HepG2 (cell line): Measurements from ENCODE around the gene GGTLC1. TPM values are rescaled to one million over a fixed set of nuclear protein-coding genes. Genes with fewer than 3 reads are reported as not detected.
A peak's percentile ranks its signal among the peaks of the same experiment; 100 is the strongest.

Source experiments
- ATAC-seq: fragments of 200-7000 bp; cut with Tn5 transposase; 3 replicates; pipeline ENCODE4 v1.9.1; 2020; ENCODE audit warnings: mild to moderate bottlenecking, moderate library complexity
- BruUV-seq: library from RNA; stranded (reverse); fragments of 400-500 nt; replicated peaks from 2 replicates; lab custom pipeline; 2021; lab: Mats Ljungman, UMichigan
- CTCF ChIA-PET: fragments of 300-600 bp; formaldehyde crosslinking; extraction: SDS; loops from one replicate; lab custom pipeline; 2021; ENCODE audit warnings: low total read pairs, inconsistent platforms, low intra/inter-chr PET ratio; lab: Yijun Ruan, JAX
- POLR2A ChIA-PET: fragments of 350-600 bp; sonication (Branson Sonifier 250); formaldehyde crosslinking; loops from one replicate; lab custom pipeline; 2020; ENCODE audit warnings: antibody characterized with exemption, inconsistent platforms; lab: Yijun Ruan, JAX
- DNase-seq: peaks from one replicate; pipeline ENCODE4 v3.0.0-alpha.2; 2015; ENCODE audit warnings: low spot score
- FAIRE-seq: peaks from 3 replicates; lab custom pipeline; 2011; peaks lifted over from hg19 to GRCh38; lab: Jason Lieb, UNC
- H2AFZ ChIP-seq: one replicate; pipeline ENCODE4 v1.6.1; 2011; ENCODE audit warnings: low read length, inconsistent platforms
- H3K27ac ChIP-seq: fragments of 300-600 bp; 3 replicates; pipeline ENCODE4 v1.8.0; 2011; ENCODE audit warnings: mixed run types, mild to moderate bottlenecking, mixed read lengths, low read length, inconsistent platforms; ENCODE audit not compliant: insufficient read depth; ENCODE audit errors: extremely low read length
- H3K27me3 ChIP-seq, 2 experiments: fragments of 200-600 bp in 1 of 2; 2 replicates in 1 of 2; 3 replicates in 1 of 2; pipeline versions ENCODE4 v1.6.0 to v1.8.0; 2011; ENCODE audit warnings: low read length in 2 of 2, mild to moderate bottlenecking in 2 of 2, moderate library complexity in 2 of 2, inconsistent platforms in 1 of 2; ENCODE audit not compliant: insufficient read depth in 2 of 2, control insufficient read depth in 1 of 2
- H3K36me3 ChIP-seq, 2 experiments: fragments of 200-600 bp in 1 of 2; replicated peaks in 1 of 2; 2 replicates in 1 of 2; 3 replicates in 1 of 2; pipeline versions ENCODE4 v1.5.1 to v1.8.0; 2011; ENCODE audit warnings: low read length in 2 of 2, inconsistent platforms in 1 of 2; ENCODE audit not compliant: insufficient read depth in 2 of 2, control insufficient read depth in 1 of 2
- H3K4me1 ChIP-seq: 2 replicates; pipeline ENCODE4 v1.5.1; 2012; ENCODE audit warnings: low read length, inconsistent platforms; ENCODE audit not compliant: insufficient read depth
- H3K4me2 ChIP-seq: 2 replicates; pipeline ENCODE4 v1.6.0; 2011; ENCODE audit warnings: low read depth, low read length, inconsistent platforms
- H3K4me3 ChIP-seq, 3 experiments: fragments of 200-600 bp in 1 of 3; sonication (generic), shearing (Covaris generic) in 1 of 3; replicated peaks in 1 of 3; 2 replicates each; pipeline ENCODE4 v1.5.1; 2011 to 2016; ENCODE audit warnings: low read length in 3 of 3, inconsistent platforms in 2 of 3, low read depth in 2 of 3, mild to moderate bottlenecking in 2 of 3, control low read depth in 1 of 3, mixed read lengths in 1 of 3; ENCODE audit not compliant: insufficient read depth in 1 of 3
- H3K79me2 ChIP-seq: one replicate; pipeline ENCODE4 v1.6.1; 2011; ENCODE audit warnings: low read length, inconsistent platforms; ENCODE audit not compliant: insufficient read depth
- H3K9ac ChIP-seq: 2 replicates; pipeline ENCODE4 v1.6.0; 2011; ENCODE audit warnings: mild to moderate bottlenecking, low read depth, low read length, inconsistent platforms; ENCODE audit not compliant: insufficient read depth
- H3K9me3 ChIP-seq: 2 replicates; pipeline ENCODE4 v1.5.1; 2012; ENCODE audit warnings: mild to moderate bottlenecking, low read length
- H4K20me1 ChIP-seq: 2 replicates; pipeline ENCODE4 v1.6.0; 2011; ENCODE audit warnings: inconsistent platforms, mild to moderate bottlenecking, low read length, moderate library complexity; ENCODE audit not compliant: insufficient read depth
- AKAP8 ChIP-seq: sonication (generic); formaldehyde crosslinking; IDR thresholded peaks from 2 replicates; pipeline ENCODE4 v1.5.1; 2020; ENCODE audit warnings: mild to moderate bottlenecking, missing genetic modification reagents
- ERF ChIP-seq: IDR thresholded peaks from 2 replicates; pipeline ENCODE4 v1.6.1; 2018; ENCODE audit warnings: missing biosample characterization, missing genetic modification reagents
- KMT2A ChIP-seq: sonication (generic); formaldehyde crosslinking; IDR thresholded peaks from 2 replicates; pipeline ENCODE4 v1.4.0; 2020; ENCODE audit warnings: missing genetic modification reagents
- MXD4 ChIP-seq: IDR thresholded peaks from 2 replicates; pipeline ENCODE4 v1.6.1; 2016; ENCODE audit warnings: mild to moderate bottlenecking, missing biosample characterization, missing genetic modification reagents
- RARA ChIP-seq: IDR thresholded peaks from 2 replicates; pipeline ENCODE4 v1.6.1; 2016; ENCODE audit warnings: missing genetic modification reagents, missing compliant biosample characterization
- RXRB ChIP-seq: IDR thresholded peaks from 2 replicates; pipeline ENCODE4 v1.6.1; 2016; ENCODE audit warnings: borderline replicate concordance, missing genetic modification reagents, missing compliant biosample characterization
- SOX6 ChIP-seq, 2 experiments: fragments of 450-650 bp in 1 of 2; sonication (generic) in 1 of 2; formaldehyde crosslinking in 1 of 2; IDR thresholded peaks; 2 replicates each; pipeline versions ENCODE4 v1.4.0 to v1.6.1; 2017 to 2020; ENCODE audit warnings: antibody characterized with exemption in 1 of 2, mild to moderate bottlenecking in 1 of 2, missing genetic modification reagents in 1 of 2
- ZNF34 ChIP-seq: sonication (generic); formaldehyde crosslinking; IDR thresholded peaks from 2 replicates; pipeline ENCODE4 v1.4.0; 2020; ENCODE audit warnings: mild to moderate bottlenecking, missing genetic modification reagents, borderline replicate concordance
- ZNF484 ChIP-seq: sonication (generic); formaldehyde crosslinking; IDR thresholded peaks from 2 replicates; pipeline ENCODE4 v1.5.1; 2020; ENCODE audit warnings: mild to moderate bottlenecking, low read depth, missing genetic modification reagents, borderline replicate concordance
- ZNF761 ChIP-seq: sonication (generic); formaldehyde crosslinking; conservative IDR thresholded peaks from 2 replicates; pipeline ENCODE4 v1.4.0; 2020; ENCODE audit warnings: mild to moderate bottlenecking, missing genetic modification reagents
- WGBS: methylation state at CpG from one replicate; pipeline ENCODE4 v1.1.6; 2017; ENCODE audit warnings: low lambda C conversion rate; 5-methylcytosine and 5-hydroxymethylcytosine counted together
- in situ Hi-C: cut with HindIII; loops from 2 replicates; pipeline ENCODE4 v1.10.0; 2017; ENCODE audit warnings: low pct_unique_long_range_greater_than_20kb; ENCODE audit not compliant: extremely low pct_ligation_motif_present
- intact Hi-C: fragments of 100-400 bp; cut with micrococcal nuclease; formaldehyde crosslinking; loops from one replicate; pipeline ENCODE4 v1.10.0; 2022; ENCODE audit not compliant: unreplicated experiment
- polyA plus RNA-seq, 8 experiments: library from polyadenylated mRNA; depleted of rRNA in 3 of 8; stranded (reverse) in 7 of 8; unstranded in 1 of 8; fragments of >200 nt; fragmentation: Illumina TruSeq in 4 of 8; extraction: Trizol in 4 of 8; gene quantifications; 2 replicates each; pipeline versions ENCODE4 v1.2.1 to v1.2.3, GENCODE V29; 2011 to 2016; ENCODE audit warnings: low read depth in 4 of 8, missing spikeins in 1 of 8, mixed read lengths in 1 of 8; ENCODE audit not compliant: insufficient read depth in 1 of 8
- total RNA-seq, 5 experiments: library from RNA; depleted of rRNA; stranded (reverse); fragments of >200 nt; fragmentation: Illumina TruSeq; extraction: Trizol; gene quantifications; 2 replicates each; pipeline ENCODE4 v1.2.3, GENCODE V29; 2016; ENCODE audit warnings: low read depth in 1 of 5
- TF ChIP-seq, protein P1 (sequence below): fragments of 450-650 bp; IDR thresholded peaks from 2 replicates; pipeline ENCODE4 v1.6.1; 2017
- TF ChIP-seq, protein P2 (sequence below): sonication (generic); formaldehyde crosslinking; IDR thresholded peaks from 2 replicates; pipeline ENCODE4 v1.4.0; 2020; ENCODE audit warnings: mild to moderate bottlenecking, missing genetic modification reagents
- TF ChIP-seq, protein P3 (sequence below): sonication (generic); formaldehyde crosslinking; IDR thresholded peaks from 2 replicates; pipeline ENCODE4 v1.4.0; 2020; ENCODE audit warnings: missing genetic modification reagents, borderline replicate concordance

GGTLC1 gene
- total and polyA plus RNA-seq, 2 of the 13 experiments (the other 11 are each of a cell fraction or from before 2014, with no cell fraction given), result not detected

DNA sequence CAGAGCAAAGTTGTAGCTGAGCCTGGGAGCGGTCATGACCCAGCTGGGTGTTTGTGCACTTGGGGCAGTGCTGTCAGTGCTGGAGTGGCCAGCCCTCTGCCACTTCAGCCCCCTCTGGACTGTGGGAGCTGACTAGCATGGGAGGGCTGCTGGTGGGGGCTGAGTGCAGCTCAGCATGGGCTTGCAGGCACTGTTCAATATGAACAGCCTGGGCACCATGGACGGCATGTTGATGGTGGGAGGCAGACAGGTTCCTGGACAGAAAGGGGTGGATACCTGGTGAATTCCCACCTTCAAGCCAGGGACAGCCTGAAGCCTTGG lies 50.5 kb downstream of the GGTLC1 start:
- Histone ChIP-seq H3K4me1 (no peaks in the 10 kb centered on the region), H3K79me2 (no peaks in the 10 kb centered on the region)
- no peak for TF ChIP-seq ZNF761
- TF ChIP-seq, protein P1, sequence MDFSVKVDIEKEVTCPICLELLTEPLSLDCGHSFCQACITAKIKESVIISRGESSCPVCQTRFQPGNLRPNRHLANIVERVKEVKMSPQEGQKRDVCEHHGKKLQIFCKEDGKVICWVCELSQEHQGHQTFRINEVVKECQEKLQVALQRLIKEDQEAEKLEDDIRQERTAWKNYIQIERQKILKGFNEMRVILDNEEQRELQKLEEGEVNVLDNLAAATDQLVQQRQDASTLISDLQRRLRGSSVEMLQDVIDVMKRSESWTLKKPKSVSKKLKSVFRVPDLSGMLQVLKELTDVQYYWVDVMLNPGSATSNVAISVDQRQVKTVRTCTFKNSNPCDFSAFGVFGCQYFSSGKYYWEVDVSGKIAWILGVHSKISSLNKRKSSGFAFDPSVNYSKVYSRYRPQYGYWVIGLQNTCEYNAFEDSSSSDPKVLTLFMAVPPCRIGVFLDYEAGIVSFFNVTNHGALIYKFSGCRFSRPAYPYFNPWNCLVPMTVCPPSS, result no peak
- TF ChIP-seq, all 625 proteins: peak for 0
- Histone ChIP-seq H3K9me3 (no peaks in the 10 kb centered on the region), H3K27me3 (no peaks in the 10 kb centered on the region), H3K27ac (no peak overlapping the region), H2AFZ (no peak overlapping the region), H3K4me2 (no peak overlapping the region), H3K36me3 (no peaks in the 10 kb centered on the region), H4K20me1 (no peaks in the 10 kb centered on the region), H3K4me3 (no peak overlapping the region), H3K9ac (no peak overlapping the region)
- WGBS, result 0% methylated on average over 2 of the region's 2 CpGs
- FAIRE-seq (no peak), DNase-seq (no peak), ATAC-seq (no peak; the same call in 1 of the 3 replicates)
- in situ Hi-C loops (loop anchor here (25.0 kb wide), 2 partner anchors 224 to 974 kb away; no protein-coding TSS in a partner anchor), intact Hi-C loops (loop anchor here (5.0 kb wide), 2 partner anchors 164 to 844 kb away; no protein-coding TSS in a partner anchor)
- POLR2A ChIA-PET, result no interaction called here
- BruUV-seq, result no TSS peak
- CTCF ChIA-PET, result interaction anchor here (2.6 to 3.1 kb wide), 2 partner anchors 59 to 163 kb away, joined by 17 to 46 read pairs; no protein-coding TSS in a partner anchor

DNA sequence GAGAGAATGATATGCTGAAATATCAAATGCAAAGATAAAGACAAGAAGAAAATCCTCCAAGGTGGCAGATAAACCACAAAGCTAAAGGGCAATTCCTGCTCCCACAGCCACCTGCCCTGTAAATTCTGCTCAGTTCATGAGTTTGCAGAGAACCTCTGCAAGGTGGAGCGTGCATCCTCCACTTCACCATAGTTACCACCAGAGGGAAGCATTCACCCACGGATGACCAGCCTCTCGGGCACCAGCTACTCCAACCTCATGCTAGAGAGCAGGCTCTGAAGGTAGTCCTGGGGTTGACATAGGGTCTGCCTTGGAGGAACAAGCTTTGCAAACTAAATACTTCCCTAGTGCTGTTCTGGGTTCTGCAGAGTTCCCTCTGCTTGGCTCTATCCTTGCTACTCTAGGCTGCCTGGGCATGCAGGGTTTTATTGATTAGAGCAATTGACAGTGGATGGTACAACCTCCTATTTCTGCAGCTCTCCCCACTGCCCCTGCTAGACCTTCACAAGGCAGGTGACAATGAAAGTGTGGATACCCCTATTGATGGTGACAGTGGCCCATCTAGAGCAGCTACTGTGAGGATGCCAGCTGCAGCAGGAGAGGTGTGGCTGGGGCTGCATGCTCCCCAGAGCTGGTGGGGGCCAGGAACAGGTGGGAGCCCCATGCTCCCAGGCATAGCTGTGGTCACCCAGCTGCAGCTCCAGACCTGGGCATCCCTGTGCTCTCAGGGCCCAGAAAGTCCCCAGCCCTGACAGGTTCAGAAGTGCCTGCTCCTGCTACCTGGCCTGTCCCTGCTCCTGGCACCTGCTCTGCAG lies 51.1 kb downstream of the GGTLC1 start:
- Histone ChIP-seq H3K4me1 (no peaks in the 10 kb centered on the region), H3K27me3 (no peaks in the 10 kb centered on the region), H3K27ac (no peak overlapping the region), H3K9me3 (no peaks in the 10 kb centered on the region), H3K36me3 (no peaks in the 10 kb centered on the region), H4K20me1 (no peaks in the 10 kb centered on the region), H3K4me3 (no peak overlapping the region), H3K4me2 (no peak overlapping the region), H3K79me2 (no peaks in the 10 kb centered on the region), H2AFZ (no peak overlapping the region), H3K9ac (no peak overlapping the region)
- peak; percentile 52 for DNase-seq
- CTCF ChIA-PET, result interaction anchor here (0.9 to 3.1 kb wide), 4 partner anchors 59 to 981 kb away, joined by 5 to 46 read pairs (median 12); no protein-coding TSS in a partner anchor
- 0% methylated on average over 3 of the region's 3 CpGs for WGBS
- ATAC-seq, result peak; percentile 100
- intact Hi-C loops, result loop anchor here (1.0 to 5.0 kb wide), 4 partner anchors 59 to 845 kb away; no protein-coding TSS in a partner anchor
- POLR2A ChIA-PET, result no interaction called here
- no TSS peak for BruUV-seq
- in situ Hi-C loops, result loop anchor here (25.0 kb wide), 2 partner anchors 225 to 975 kb away; no protein-coding TSS in a partner anchor
- peak; percentile 95 for FAIRE-seq
- TF ChIP-seq AKAP8 (CRISPR knock-in tag) (no peak), SOX6 (IDR thresholded peaks at IDR 0.05) (no peak), SOX6 (CRISPR knock-in tag; IDR thresholded peaks at IDR 0.05) (no peak), KMT2A (CRISPR knock-in tag) (0 out of 2 replicates have a peak, but pooled peaks have one; percentile 44), ERF (CRISPR knock-in tag) (0 out of 2 replicates have a peak, but pooled peaks have one; percentile 30), RARA (CRISPR knock-in tag) (no peak), ZNF34 (CRISPR knock-in tag) (no peak), RXRB (peak; percentile 49; the same call in 1 of the 2 replicates), MXD4 (CRISPR knock-in tag) (0 out of 2 replicates have a peak, but pooled peaks have one; percentile 43), ZNF484 (CRISPR knock-in tag) (no peak)
- TF ChIP-seq, protein P2, sequence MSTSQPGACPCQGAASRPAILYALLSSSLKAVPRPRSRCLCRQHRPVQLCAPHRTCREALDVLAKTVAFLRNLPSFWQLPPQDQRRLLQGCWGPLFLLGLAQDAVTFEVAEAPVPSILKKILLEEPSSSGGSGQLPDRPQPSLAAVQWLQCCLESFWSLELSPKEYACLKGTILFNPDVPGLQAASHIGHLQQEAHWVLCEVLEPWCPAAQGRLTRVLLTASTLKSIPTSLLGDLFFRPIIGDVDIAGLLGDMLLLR (CRISPR knock-in tag), result no peak
- TF ChIP-seq, protein P3, sequence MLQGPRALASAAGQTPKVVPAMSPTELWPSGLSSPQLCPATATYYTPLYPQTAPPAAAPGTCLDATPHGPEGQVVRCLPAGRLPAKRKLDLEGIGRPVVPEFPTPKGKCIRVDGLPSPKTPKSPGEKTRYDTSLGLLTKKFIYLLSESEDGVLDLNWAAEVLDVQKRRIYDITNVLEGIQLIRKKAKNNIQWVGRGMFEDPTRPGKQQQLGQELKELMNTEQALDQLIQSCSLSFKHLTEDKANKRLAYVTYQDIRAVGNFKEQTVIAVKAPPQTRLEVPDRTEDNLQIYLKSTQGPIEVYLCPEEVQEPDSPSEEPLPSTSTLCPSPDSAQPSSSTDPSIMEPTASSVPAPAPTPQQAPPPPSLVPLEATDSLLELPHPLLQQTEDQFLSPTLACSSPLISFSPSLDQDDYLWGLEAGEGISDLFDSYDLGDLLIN (CRISPR knock-in tag), result no peak
